Activated T-cell treated with anti-CD3 and anti-CD28 coated beads, Interleukin-2, amount 50 U/mL, for 4 hours (primary cell): Measurements from ENCODE around the gene CAMSAP1. TPM values are rescaled to one million over a fixed set of nuclear protein-coding genes. Genes with fewer than 3 reads are reported as not detected.

ENCODE experiments used
- ATAC-seq, 2 donors: fragments of 200-7000 bp; cut with Tn5 transposase; one replicate each; pipeline ENCODE4 v1.10.0; 2021
- DNase-seq: peaks from one replicate; pipeline ENCODE4 v3.0.0-alpha.2; 2020
- H3K27me3 Mint-ChIP-seq: one replicate; pipeline ENCODE4 v1.8.0; 2021; ENCODE audit warnings: low read depth, mixed read lengths
- H3K36me3 Mint-ChIP-seq: one replicate; pipeline ENCODE4 v1.8.0; 2022; ENCODE audit warnings: mixed read lengths; ENCODE audit not compliant: insufficient read depth
- H3K4me1 Mint-ChIP-seq: one replicate; pipeline ENCODE4 v1.8.0; 2021; ENCODE audit warnings: low read depth, mixed read lengths
- H3K4me3 Mint-ChIP-seq: one replicate; pipeline ENCODE4 v1.8.0; 2021; ENCODE audit warnings: mild to moderate bottlenecking, moderate library complexity, mixed read lengths
- H3K9me3 Mint-ChIP-seq: one replicate; pipeline ENCODE4 v1.8.0; 2021; ENCODE audit warnings: mixed read lengths
- total RNA-seq, 3 donors: library from RNA; stranded (reverse); gene quantifications; one replicate each; pipeline ENCODE4 v1.2.1, GENCODE V29; 2021

Gene CAMSAP1
- total RNA-seq, 3 donors from 2014 or later = 26.7 to 37.4 (median 29.2) TPM

DNA sequence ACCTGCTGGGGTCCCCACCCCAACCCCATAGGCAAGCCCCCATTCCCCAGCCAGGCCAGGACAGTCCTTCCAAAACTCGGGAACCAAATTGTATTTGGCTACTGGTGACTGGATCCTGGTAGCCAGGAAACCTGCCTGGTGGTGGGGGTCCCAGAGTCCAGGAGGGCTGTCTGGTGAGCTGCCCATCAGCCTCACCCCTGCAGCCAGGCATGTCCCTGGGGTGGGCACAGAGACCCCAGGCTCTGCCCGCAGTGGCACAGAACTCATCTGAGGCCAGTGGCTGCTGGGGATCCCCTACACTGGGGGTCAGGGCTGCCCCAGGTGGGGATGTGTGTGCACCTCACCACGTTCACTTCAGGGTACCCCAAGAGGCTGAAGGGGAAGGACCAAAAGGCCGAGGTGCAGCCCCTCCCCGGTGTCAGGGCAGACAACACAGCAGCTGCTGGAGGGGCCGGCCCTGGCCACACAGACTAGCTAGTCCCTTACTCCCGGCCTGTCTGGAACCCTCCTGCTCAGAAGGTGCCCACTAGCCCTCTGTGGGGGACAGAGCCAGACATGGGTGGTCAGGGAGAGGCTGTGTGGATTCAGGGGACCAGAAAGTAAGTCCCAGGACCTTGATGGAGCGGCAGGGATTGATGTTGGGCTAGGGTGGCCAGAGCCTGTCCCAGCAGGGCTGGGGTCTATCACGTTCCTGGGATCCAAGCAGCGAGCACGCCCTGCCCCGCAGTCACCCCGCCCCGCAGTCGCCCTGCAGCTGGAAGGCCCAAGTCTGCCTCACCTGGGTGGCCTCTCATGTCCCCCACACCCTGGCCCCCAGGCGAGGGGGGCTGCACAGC lies 113.9 kb downstream of the CAMSAP1 start:
- no peaks in the 10 kb centered on the region for H3K4me1 Mint-ChIP-seq
- ATAC-seq (no peak), DNase-seq (no peak)
- H3K36me3 Mint-ChIP-seq = no peaks in the 10 kb centered on the region
- no peaks in the 10 kb centered on the region for H3K27me3 Mint-ChIP-seq
- H3K4me3 Mint-ChIP-seq = no peak overlapping the region
- H3K9me3 Mint-ChIP-seq = no peaks in the 10 kb centered on the region

GRCh38 chr9:135792268-135793128 lies 114.8 kb downstream of the CAMSAP1 start:
- Mint-ChIP-seq H3K27me3 (no peaks in the 10 kb centered on the region), H3K4me1 (no peaks in the 10 kb centered on the region), H3K9me3 (no peaks in the 10 kb centered on the region), H3K36me3 (no peaks in the 10 kb centered on the region), H3K4me3 (no peak overlapping the region)
- no peak for ATAC-seq
- no peak for DNase-seq

DNA sequence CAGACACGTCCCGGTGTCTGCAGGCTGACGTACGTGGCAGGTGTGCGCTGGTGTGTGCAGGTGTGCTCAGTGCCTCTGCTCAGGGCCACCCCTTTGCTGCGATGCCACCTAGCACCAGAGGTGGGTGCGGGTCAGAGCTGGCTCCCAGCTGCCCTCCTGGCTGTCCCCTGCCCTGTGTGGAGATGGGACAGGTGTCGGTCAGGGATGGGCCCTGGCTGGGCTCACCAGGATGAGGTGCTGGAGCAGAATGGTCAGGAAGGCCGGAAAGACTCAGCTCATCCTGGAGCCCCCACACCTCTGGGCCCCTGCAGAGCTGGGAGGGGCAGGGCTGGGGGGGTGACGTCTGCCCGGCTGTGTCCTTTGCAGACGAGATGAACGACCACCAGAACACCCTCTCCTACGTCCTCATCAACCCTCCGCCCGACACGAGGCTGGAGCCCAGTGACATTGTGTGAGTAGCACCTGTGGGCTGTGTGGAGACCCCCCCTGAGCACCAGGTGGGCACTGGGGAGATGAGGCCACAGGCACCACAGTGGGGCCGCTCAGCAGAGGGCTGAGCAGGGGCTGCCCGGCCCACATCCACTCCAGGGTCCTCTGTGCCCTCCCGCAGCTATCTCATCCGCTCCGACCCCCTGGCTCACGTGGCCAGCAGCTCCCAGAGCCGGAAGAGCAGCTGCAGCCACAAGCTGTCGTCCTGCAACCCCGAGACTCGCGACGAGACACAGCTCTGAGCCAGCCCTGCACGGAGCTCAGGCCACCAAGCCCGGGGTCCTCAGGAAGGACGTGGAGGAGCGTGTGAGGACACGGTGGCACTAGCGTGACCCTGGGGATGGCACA lies 115.7 kb downstream of the CAMSAP1 start:
- DNase-seq = no peak
- no peak for ATAC-seq

DNA sequence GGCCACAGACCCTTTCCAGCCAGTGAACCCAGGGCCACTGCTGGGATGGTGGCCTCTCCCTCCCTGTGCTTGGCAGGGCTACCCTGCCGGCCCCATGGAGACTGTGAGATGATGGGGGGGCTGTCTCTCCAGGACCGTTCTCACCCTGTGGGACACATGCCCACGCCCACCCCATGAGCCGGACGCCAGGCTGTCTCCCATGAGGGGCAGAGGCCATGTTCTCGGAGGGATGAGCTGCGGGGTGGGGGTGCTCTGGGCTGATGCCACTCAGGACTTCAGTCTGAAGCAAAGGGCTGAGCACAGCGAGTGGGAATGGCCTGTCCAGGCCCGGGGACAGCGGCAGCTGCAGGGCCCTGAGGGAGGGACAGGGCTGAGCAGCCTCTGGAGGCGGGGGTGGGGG lies 116.5 kb downstream of the CAMSAP1 start:
- no peaks in the 10 kb centered on the region for H3K36me3 Mint-ChIP-seq
- no peaks in the 10 kb centered on the region for H3K9me3 Mint-ChIP-seq

More for the DNA sequence above, 115.7 kb downstream of the CAMSAP1 start:
- no peaks in the 10 kb centered on the region for H3K36me3 Mint-ChIP-seq
- no peaks in the 10 kb centered on the region for H3K4me1 Mint-ChIP-seq
- H3K9me3 Mint-ChIP-seq = no peaks in the 10 kb centered on the region
- no peaks in the 10 kb centered on the region for H3K27me3 Mint-ChIP-seq
- H3K4me3 Mint-ChIP-seq = no peak overlapping the region

DNA sequence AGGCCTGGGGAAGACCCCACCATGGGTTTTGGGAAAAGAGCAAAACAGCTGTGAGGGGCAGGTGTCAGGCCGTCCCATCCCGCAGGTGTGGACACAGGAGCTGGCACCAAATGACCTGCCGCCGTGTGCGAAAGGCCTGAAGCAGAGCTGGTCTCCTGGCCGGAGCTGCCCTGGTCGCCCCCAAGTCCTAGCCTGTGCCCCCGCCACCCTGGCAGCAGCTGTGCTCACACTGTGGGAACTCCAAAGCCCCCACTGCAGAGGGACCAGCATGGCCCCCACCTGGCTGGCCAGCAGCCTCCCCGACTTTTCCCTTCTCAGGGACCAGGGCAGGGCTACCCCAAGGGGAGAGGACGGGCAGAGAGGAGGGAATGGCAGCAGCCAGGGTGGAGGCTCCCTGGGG lies 117.0 kb downstream of the CAMSAP1 start:
- Mint-ChIP-seq H3K4me1 (no peaks in the 10 kb centered on the region), H3K27me3 (no peaks in the 10 kb centered on the region), H3K4me3 (no peak overlapping the region), H3K9me3 (no peaks in the 10 kb centered on the region), H3K36me3 (no peaks in the 10 kb centered on the region)
- no peak for DNase-seq
- ATAC-seq = no peak

More for the DNA sequence above, 116.5 kb downstream of the CAMSAP1 start:
- no peak overlapping the region for H3K4me3 Mint-ChIP-seq
- H3K27me3 Mint-ChIP-seq = no peaks in the 10 kb centered on the region
- no peaks in the 10 kb centered on the region for H3K4me1 Mint-ChIP-seq
- ATAC-seq (no peak), DNase-seq (no peak)

GRCh38 chr9:135789838-135790291 lies 117.5 kb downstream of the CAMSAP1 start:
- no peak overlapping the region for H3K4me3 Mint-ChIP-seq
- no peaks in the 10 kb centered on the region for H3K9me3 Mint-ChIP-seq
- H3K4me1 Mint-ChIP-seq = no peaks in the 10 kb centered on the region
- no peak for ATAC-seq
- no peaks in the 10 kb centered on the region for H3K36me3 Mint-ChIP-seq
- no peaks in the 10 kb centered on the region for H3K27me3 Mint-ChIP-seq
- no peak for DNase-seq

GRCh38 chr9:135788576-135789300 lies 118.6 kb downstream of the CAMSAP1 start:
- no peaks in the 10 kb centered on the region for H3K36me3 Mint-ChIP-seq
- H3K9me3 Mint-ChIP-seq = no peaks in the 10 kb centered on the region
- no peaks in the 10 kb centered on the region for H3K4me1 Mint-ChIP-seq
- H3K27me3 Mint-ChIP-seq = no peaks in the 10 kb centered on the region
- ATAC-seq = no peak
- no peak for DNase-seq
- no peak overlapping the region for H3K4me3 Mint-ChIP-seq

- ATAC-seq (no peak), DNase-seq (no peak)
- H3K4me1 Mint-ChIP-seq = no peaks in the 10 kb centered on the region
- no peak overlapping the region for H3K4me3 Mint-ChIP-seq
- H3K27me3 Mint-ChIP-seq = no peaks in the 10 kb centered on the region
- H3K36me3 Mint-ChIP-seq = no peaks in the 10 kb centered on the region
- H3K9me3 Mint-ChIP-seq = no peaks in the 10 kb centered on the region
Measured at GRCh38 chr9:135787776-135788575, 119.4 kb downstream of the CAMSAP1 start.

DNA sequence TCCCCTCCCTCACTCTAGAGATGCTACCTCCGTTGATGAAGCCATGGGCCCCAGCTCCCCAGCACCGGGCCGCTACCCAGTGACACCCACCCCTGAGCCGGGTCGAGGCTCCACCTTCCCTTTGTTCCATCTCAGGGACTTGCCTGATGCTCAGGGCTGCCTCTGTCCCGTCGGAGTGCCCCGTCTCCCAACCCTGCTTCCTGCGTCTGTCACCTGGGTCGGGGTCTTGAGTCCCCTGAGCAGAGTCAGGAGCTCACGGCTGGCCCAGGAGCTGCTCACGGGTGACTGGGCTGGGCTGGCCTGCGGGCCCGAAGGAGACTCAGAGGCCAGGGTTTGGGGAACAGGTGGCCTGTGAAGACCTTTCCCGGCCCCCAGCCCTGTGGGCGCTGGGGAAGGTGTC lies 120.0 kb downstream of the CAMSAP1 start:
- Mint-ChIP-seq H3K9me3 (no peaks in the 10 kb centered on the region), H3K36me3 (no peaks in the 10 kb centered on the region), H3K27me3 (no peaks in the 10 kb centered on the region), H3K4me1 (no peaks in the 10 kb centered on the region), H3K4me3 (no peak overlapping the region)
- DNase-seq (no peak), ATAC-seq (no peak)

- Mint-ChIP-seq H3K27me3 (no peaks in the 10 kb centered on the region), H3K4me3 (no peak overlapping the region), H3K9me3 (no peaks in the 10 kb centered on the region), H3K36me3 (no peaks in the 10 kb centered on the region), H3K4me1 (no peaks in the 10 kb centered on the region)
- DNase-seq = no peak
- ATAC-seq = no peak
Measured at GRCh38 chr9:135786146-135786690, 121.1 kb downstream of the CAMSAP1 start.

- Mint-ChIP-seq H3K36me3 (no peaks in the 10 kb centered on the region), H3K9me3 (no peaks in the 10 kb centered on the region), H3K4me1 (no peaks in the 10 kb centered on the region), H3K27me3 (peaks cover under 1% of the 10 kb centered on the region), H3K4me3 (no peak overlapping the region)
- ATAC-seq = no peak
- DNase-seq = no peak
Measured at GRCh38 chr9:135785013-135785575, 122.3 kb downstream of the CAMSAP1 start.

- DNase-seq = no peak
- Mint-ChIP-seq H3K4me3 (no peak overlapping the region), H3K4me1 (no peaks in the 10 kb centered on the region), H3K27me3 (peaks cover 2% of the 10 kb centered on the region), H3K36me3 (no peaks in the 10 kb centered on the region), H3K9me3 (no peaks in the 10 kb centered on the region)
- no peak for ATAC-seq
Measured at GRCh38 chr9:135783540-135784245, 123.7 kb downstream of the CAMSAP1 start.
